ENCODE results near the gene LENG8. TPM values are rescaled to one million over a fixed set of nuclear protein-coding genes. Genes with fewer than 3 reads are reported as not detected.

LENG8 gene
- total and polyA plus RNA-seq, 7 donors: 13.6 to 286 (median 81.3) TPM

DNA sequence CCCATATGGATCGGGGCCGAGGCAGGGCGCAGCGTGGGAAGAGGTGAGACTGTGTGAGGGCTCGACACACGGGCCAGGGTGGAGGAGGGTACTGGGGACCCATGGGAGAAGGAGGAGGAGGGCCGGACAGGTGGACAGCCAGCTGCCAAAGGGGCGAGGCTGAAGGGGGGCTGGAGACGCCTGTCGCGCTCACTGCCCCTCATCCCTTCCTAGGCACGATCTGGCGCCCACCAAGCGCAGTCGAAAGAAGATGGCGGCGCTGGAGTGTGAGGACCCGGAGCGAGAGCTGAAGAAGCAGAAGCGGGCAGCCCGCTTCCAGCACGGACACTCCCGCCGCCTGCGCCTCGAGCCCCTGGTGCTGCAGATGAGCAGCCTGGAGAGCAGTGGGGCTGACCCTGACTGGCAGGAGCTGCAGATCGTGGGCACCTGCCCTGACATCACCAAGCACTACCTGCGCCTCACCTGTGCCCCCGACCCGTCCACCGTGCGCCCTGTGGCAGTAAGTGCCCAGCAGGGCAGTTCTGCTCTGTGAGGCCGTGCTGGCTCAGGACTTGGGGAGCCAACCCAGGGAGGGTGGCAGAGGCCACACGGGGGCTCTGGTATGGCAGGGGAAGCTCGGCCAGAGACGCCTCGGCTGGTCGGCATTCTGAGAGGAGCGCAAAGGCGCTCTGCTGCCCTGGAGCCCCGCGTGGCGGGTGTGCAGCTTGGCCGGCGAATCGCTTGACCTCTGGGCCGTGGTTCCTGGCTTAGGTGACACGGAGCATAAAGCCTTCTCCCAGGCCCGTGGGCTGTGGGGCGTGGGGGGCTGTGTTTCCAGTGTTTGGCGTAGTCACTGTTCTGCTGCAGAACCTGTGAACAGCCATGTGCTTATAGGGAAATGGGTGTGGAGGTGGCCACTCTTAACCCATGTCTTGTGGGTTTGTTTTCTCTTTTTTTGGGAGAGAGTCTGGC lies 7.7 kb downstream of the LENG8 start:
- WGBS, 2 donors: 93 to 94% methylated on average over 51 of the region's 51 CpGs
- Histone ChIP-seq H3K4me1 (peaks cover 0 to 27% (median 17%) of the 10 kb centered on the region in 4 donors), H3K36me3 (peaks cover 81 to 100% (median 98%) of the 10 kb centered on the region in 4 donors), H3K9me3 (no peaks in the 10 kb centered on the region), H3K4me3 (no peak overlapping the region), H3K27ac (no peak overlapping the region), H3K27me3 (no peaks in the 10 kb centered on the region)
- DNase-seq: no peak
- intact Hi-C loops (cut with DNase I): no loop called here
- TF ChIP-seq POLR2A (IDR thresholded peaks at IDR 0.05) (no peak), POLR2AphosphoS5 (IDR thresholded peaks at IDR 0.05) (no peak), EP300 (IDR thresholded peaks at IDR 0.05) (no peak)
- TF ChIP-seq, protein P1, sequence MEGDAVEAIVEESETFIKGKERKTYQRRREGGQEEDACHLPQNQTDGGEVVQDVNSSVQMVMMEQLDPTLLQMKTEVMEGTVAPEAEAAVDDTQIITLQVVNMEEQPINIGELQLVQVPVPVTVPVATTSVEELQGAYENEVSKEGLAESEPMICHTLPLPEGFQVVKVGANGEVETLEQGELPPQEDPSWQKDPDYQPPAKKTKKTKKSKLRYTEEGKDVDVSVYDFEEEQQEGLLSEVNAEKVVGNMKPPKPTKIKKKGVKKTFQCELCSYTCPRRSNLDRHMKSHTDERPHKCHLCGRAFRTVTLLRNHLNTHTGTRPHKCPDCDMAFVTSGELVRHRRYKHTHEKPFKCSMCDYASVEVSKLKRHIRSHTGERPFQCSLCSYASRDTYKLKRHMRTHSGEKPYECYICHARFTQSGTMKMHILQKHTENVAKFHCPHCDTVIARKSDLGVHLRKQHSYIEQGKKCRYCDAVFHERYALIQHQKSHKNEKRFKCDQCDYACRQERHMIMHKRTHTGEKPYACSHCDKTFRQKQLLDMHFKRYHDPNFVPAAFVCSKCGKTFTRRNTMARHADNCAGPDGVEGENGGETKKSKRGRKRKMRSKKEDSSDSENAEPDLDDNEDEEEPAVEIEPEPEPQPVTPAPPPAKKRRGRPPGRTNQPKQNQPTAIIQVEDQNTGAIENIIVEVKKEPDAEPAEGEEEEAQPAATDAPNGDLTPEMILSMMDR (IDR thresholded peaks at IDR 0.05): no peak

DNA sequence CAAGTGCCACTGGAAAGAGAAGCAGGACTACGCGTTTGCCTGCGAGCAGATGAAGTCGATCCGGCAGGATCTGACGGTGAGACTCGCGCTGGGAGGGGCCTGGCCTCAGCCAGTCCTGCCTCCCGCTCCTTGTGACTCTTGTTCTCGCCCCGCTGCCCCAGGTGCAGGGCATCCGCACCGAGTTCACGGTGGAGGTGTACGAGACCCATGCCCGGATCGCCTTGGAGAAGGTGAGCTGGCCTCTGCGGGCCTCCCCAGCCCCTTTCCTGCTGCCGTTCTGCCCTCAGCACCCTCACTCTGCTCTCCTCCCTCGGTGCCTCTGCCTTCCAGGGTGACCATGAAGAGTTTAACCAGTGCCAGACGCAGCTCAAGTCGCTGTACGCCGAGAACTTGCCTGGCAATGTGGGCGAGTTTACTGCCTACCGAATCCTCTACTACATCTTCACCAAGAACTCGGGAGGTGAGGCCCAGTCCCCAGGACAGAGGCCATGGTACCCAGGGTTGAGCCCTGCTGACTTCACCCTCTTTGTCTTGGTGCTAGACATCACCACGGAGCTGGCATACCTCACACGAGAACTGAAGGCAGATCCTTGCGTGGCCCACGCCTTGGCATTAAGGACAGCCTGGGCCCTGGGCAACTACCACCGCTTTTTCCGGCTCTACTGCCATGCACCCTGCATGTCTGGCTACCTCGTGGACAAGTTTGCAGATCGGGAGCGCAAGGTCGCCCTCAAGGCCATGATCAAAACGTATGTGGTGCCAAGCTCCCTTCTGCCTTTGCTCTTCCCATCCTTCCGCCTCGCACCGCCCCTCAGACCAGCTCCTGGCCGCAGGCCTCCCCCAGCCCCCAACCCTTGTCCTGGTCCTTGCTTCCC lies 9.0 kb downstream of the LENG8 start:
- no peaks in the 10 kb centered on the region for H3K9me3 ChIP-seq
- no peak overlapping the region for H3K27ac ChIP-seq
- peak; percentile 29 for DNase-seq
- H3K4me3 ChIP-seq: no peak overlapping the region
- intact Hi-C loops (cut with DNase I): no loop called here
- peaks cover 0 to 31% (median 21%) of the 10 kb centered on the region in 4 donors for H3K4me1 ChIP-seq
- peaks cover 70 to 94% (median 87%) of the 10 kb centered on the region in 4 donors for H3K36me3 ChIP-seq
- TF ChIP-seq POLR2A (IDR thresholded peaks at IDR 0.05) (no peak), POLR2AphosphoS5 (IDR thresholded peaks at IDR 0.05) (no peak), EP300 (IDR thresholded peaks at IDR 0.05) (no peak)
- TF ChIP-seq, protein P1 (IDR thresholded peaks at IDR 0.05): no peak
- no peaks in the 10 kb centered on the region for H3K27me3 ChIP-seq
- WGBS, 2 donors: 93 to 95% methylated on average over 42 of the region's 42 CpGs

DNA sequence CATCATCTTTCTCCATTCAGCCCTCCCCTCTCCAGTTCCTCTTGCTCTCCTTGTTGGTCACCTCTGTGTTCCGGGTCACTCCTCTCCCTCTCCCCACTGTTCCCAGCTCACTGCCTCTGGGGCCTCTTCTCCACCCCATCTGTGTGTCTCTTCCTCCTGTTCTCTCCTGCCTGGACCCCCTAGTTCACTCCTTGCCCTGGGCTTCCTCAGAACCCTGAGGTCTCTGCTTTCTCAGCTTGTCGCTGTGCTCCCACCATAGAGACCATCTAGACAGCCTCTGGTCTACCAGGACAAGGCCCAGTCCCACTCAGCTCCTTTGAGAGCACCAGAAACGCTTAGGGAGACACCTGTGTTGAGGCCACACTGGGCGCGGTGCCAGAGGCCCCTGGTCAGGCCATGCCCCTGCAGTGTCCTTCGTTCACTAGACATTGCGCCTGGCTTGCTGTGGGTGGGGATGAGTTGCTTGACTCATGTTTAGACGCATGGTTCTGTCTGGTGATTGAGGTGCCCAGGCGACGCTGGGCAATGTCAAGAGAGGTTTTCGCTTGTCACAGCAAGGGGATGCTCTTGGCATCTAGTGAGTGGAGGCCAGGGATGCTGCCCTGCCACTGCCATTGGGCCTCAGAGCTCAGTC lies 9.8 kb downstream of the LENG8 start:
- Histone ChIP-seq H3K4me3 (no peak overlapping the region), H3K9me3 (no peaks in the 10 kb centered on the region), H3K27ac (no peak overlapping the region), H3K36me3 (peaks cover 62 to 86% (median 79%) of the 10 kb centered on the region in 4 donors), H3K4me1 (peaks cover 0 to 36% (median 26%) of the 10 kb centered on the region in 4 donors), H3K27me3 (no peaks in the 10 kb centered on the region)
- TF ChIP-seq, protein P1 (IDR thresholded peaks at IDR 0.05): no peak
- no peak for TF ChIP-seq EP300 (IDR thresholded peaks at IDR 0.05)
- TF ChIP-seq POLR2A (IDR thresholded peaks at IDR 0.05): no peak
- TF ChIP-seq POLR2AphosphoS5 (IDR thresholded peaks at IDR 0.05): no peak
- no peak for DNase-seq
- 90 to 92% methylated on average over 11 of the region's 11 CpGs for WGBS, 2 donors
- intact Hi-C loops (cut with DNase I): no loop called here
